Naive thymus-derived CD4-positive, alpha-beta T cell (primary cell): ENCODE measurements around the gene CREB5. TPM values are rescaled to one million over a fixed set of nuclear protein-coding genes. Genes with fewer than 3 reads are reported as not detected.

Experiments
- ATAC-seq: fragments of 150-1000 bp; cut with Tn5 transposase; 2 replicates; pipeline ENCODE4 v1.10.0; 2021; ENCODE audit warnings: mild to moderate bottlenecking, moderate library complexity
- CTCF ChIA-PET: fragments of 350-600 bp; sonication (Branson Sonifier 250); formaldehyde crosslinking; loops from one replicate; lab custom pipeline; 2021; ENCODE audit warnings: antibody characterized with exemption; lab: Charles Lee
- POLR2A ChIA-PET: fragments of 350-600 bp; sonication (Branson Sonifier 250); formaldehyde crosslinking; loops from one replicate; lab custom pipeline; 2021; ENCODE audit warnings: antibody characterized with exemption, inconsistent platforms; lab: Charles Lee
- DNase-seq, 9 donors: peaks; one replicate each; pipeline versions ENCODE4 v3.0.0 to v3.0.0-alpha.2; 2020 to 2022; ENCODE audit warnings: mixed read lengths in 1 of 9
- H3K27ac ChIP-seq: one replicate; pipeline ENCODE4 v1.7.0; 2013; ENCODE audit warnings: mild to moderate bottlenecking, low read depth, low read length, moderate library complexity
- H3K27me3 ChIP-seq, 2 donors: one replicate each; pipeline ENCODE4 v1.7.0; 2013; ENCODE audit warnings: low read length in 2 of 2, mild to moderate bottlenecking in 2 of 2, moderate library complexity in 2 of 2; ENCODE audit not compliant: control insufficient read depth in 2 of 2, insufficient read depth in 2 of 2
- H3K36me3 ChIP-seq, 3 experiments: 1 replicate in 2 of 3; 2 replicates in 1 of 3; pipeline ENCODE4 v1.7.0; 2013; ENCODE audit warnings: low read length in 3 of 3, mild to moderate bottlenecking in 3 of 3, moderate library complexity in 1 of 3; ENCODE audit not compliant: insufficient read depth in 3 of 3, control insufficient read depth in 2 of 3
- H3K4me1 ChIP-seq, 2 donors: one replicate each; pipeline ENCODE4 v1.7.0; 2013; ENCODE audit warnings: low read length in 2 of 2, mild to moderate bottlenecking in 2 of 2, moderate library complexity in 1 of 2; ENCODE audit not compliant: control insufficient read depth in 2 of 2, insufficient read depth in 2 of 2
- H3K4me3 ChIP-seq: 2 replicates; pipeline ENCODE4 v1.7.0; 2013; ENCODE audit warnings: mild to moderate bottlenecking, low read length
- H3K9me3 ChIP-seq, 3 experiments: 1 replicate in 2 of 3; 2 replicates in 1 of 3; pipeline ENCODE4 v1.7.0; 2013; ENCODE audit warnings: low read length in 3 of 3; ENCODE audit not compliant: control insufficient read depth in 2 of 3
- H3K27ac Mint-ChIP-seq, 9 donors: one replicate each; pipeline ENCODE4 v1.8.0; 2020 to 2022; ENCODE audit warnings: mixed read lengths in 9 of 9, mild to moderate bottlenecking in 8 of 9, moderate library complexity in 5 of 9, inconsistent platforms in 2 of 9
- H3K27me3 Mint-ChIP-seq, 5 donors: one replicate each; pipeline ENCODE4 v1.8.0; 2021 to 2022; ENCODE audit warnings: mixed read lengths in 5 of 5, mild to moderate bottlenecking in 1 of 5
- H3K36me3 Mint-ChIP-seq, 5 donors: one replicate each; pipeline ENCODE4 v1.8.0; 2020 to 2022; ENCODE audit warnings: mixed read lengths in 5 of 5, mild to moderate bottlenecking in 3 of 5, inconsistent platforms in 1 of 5
- H3K4me1 Mint-ChIP-seq, 7 donors: one replicate each; pipeline ENCODE4 v1.8.0; 2020 to 2022; ENCODE audit warnings: mixed read lengths in 7 of 7, mild to moderate bottlenecking in 3 of 7, inconsistent platforms in 1 of 7
- H3K4me3 Mint-ChIP-seq, 10 donors: one replicate each; pipeline ENCODE4 v1.8.0; 2020 to 2022; ENCODE audit warnings: mild to moderate bottlenecking in 10 of 10, mixed read lengths in 10 of 10, moderate library complexity in 6 of 10, inconsistent platforms in 2 of 10
- H3K9me3 Mint-ChIP-seq, 11 donors: one replicate each; pipeline ENCODE4 v1.8.0; 2020 to 2022; ENCODE audit warnings: mixed read lengths in 11 of 11, mild to moderate bottlenecking in 4 of 11, inconsistent platforms in 1 of 11, moderate library complexity in 1 of 11
- intact Hi-C, 2 donors: fragments of 100-400 bp; cut with micrococcal nuclease; formaldehyde crosslinking; loops; one replicate each; pipeline ENCODE4 v1.15.1; 2023
- polyA plus RNA-seq, 2 donors: library from polyadenylated mRNA; unstranded; fragments of 300-500 nt; fragmentation: Illumina TruSeq; gene quantifications; one replicate each; pipeline ENCODE4 v1.2.3, GENCODE V29; 2021
- total RNA-seq, 6 experiments: library from RNA in 5 of 6; stranded (reverse) in 5 of 6; gene quantifications; 1 replicate in 5 of 6; 2 replicates in 1 of 6; pipeline ENCODE4 v1.2.3 and lab custom pipeline; 2021 to 2026

Gene CREB5
- total and polyA plus RNA-seq, 7 experiments from 2014 or later, result 0.22 to 18.4 (median 3.6) TPM; not detected in 4

GRCh38 chr7:28483112-28483511 lies 70.8 kb downstream of the CREB5 start:
- Mint-ChIP-seq H3K4me3 (no peak overlapping the region), H3K4me1 (peaks cover 0 to 4% (median 0%) of the 10 kb centered on the region in 7 donors), H3K27ac (no peak overlapping the region), H3K27me3 (peaks cover 10 to 41% (median 17%) of the 10 kb centered on the region in 5 donors), H3K36me3 (peaks cover 0 to 3% (median 0%) of the 10 kb centered on the region in 5 donors), H3K9me3 (no peaks in the 10 kb centered on the region)
- intact Hi-C loops, result no loop called here
- Histone ChIP-seq H3K27me3 (no peaks in the 10 kb centered on the region), H3K9me3 (no peaks in the 10 kb centered on the region), H3K4me3 (no peak overlapping the region), H3K4me1 (no peaks in the 10 kb centered on the region), H3K27ac (no peak overlapping the region), H3K36me3 (no peaks in the 10 kb centered on the region)
- ATAC-seq (no peak), DNase-seq (no peak)
- ChIA-PET CTCF (no interaction called here), POLR2A (no interaction called here)

GRCh38 chr7:28483908-28484605 lies 71.7 kb downstream of the CREB5 start:
- ATAC-seq, result no peak
- no peaks in the 10 kb centered on the region for H3K4me1 ChIP-seq
- H3K27me3 Mint-ChIP-seq, result peaks cover 16 to 43% (median 17%) of the 10 kb centered on the region in 5 donors
- H3K4me1 Mint-ChIP-seq, result peaks cover 0 to 4% (median 0%) of the 10 kb centered on the region in 7 donors
- ChIA-PET CTCF (no interaction called here), POLR2A (no interaction called here)
- no peaks in the 10 kb centered on the region for H3K9me3 ChIP-seq
- H3K4me3 Mint-ChIP-seq, result no peak overlapping the region
- H3K27ac Mint-ChIP-seq, result no peak overlapping the region
- H3K9me3 Mint-ChIP-seq, result no peaks in the 10 kb centered on the region
- DNase-seq, result no peak
- intact Hi-C loops, result no loop called here
- H3K27me3 ChIP-seq, result no peaks in the 10 kb centered on the region
- H3K36me3 ChIP-seq, result no peaks in the 10 kb centered on the region
- H3K27ac ChIP-seq, result no peak overlapping the region
- no peak overlapping the region for H3K4me3 ChIP-seq
- peaks cover 0 to 3% (median 0%) of the 10 kb centered on the region in 5 donors for H3K36me3 Mint-ChIP-seq

- no peaks in the 10 kb centered on the region for H3K36me3 ChIP-seq
- no peak for ATAC-seq
- Mint-ChIP-seq H3K36me3 (peaks cover 0 to 3% (median 0%) of the 10 kb centered on the region in 5 donors), H3K27ac (no peak overlapping the region), H3K9me3 (no peaks in the 10 kb centered on the region), H3K4me3 (no peak overlapping the region), H3K27me3 (peaks cover 16 to 38% (median 17%) of the 10 kb centered on the region in 5 donors), H3K4me1 (peaks cover 0 to 4% (median 0%) of the 10 kb centered on the region in 7 donors)
- H3K4me3 ChIP-seq, result no peak overlapping the region
- no peaks in the 10 kb centered on the region for H3K9me3 ChIP-seq
- H3K27me3 ChIP-seq, result no peaks in the 10 kb centered on the region
- no peak overlapping the region for H3K27ac ChIP-seq
- CTCF ChIA-PET, result no interaction called here
- no peaks in the 10 kb centered on the region for H3K4me1 ChIP-seq
- no peak for DNase-seq
- POLR2A ChIA-PET, result no interaction called here
- intact Hi-C loops, result no loop called here
Observed at GRCh38 chr7:28484606-28484935, 72.3 kb downstream of the CREB5 start.

GRCh38 chr7:28487487-28487886 lies 75.2 kb downstream of the CREB5 start:
- Mint-ChIP-seq H3K27me3 (peaks cover 4 to 35% (median 27%) of the 10 kb centered on the region in 5 donors), H3K9me3 (no peaks in the 10 kb centered on the region), H3K36me3 (no peaks in the 10 kb centered on the region), H3K27ac (no peak overlapping the region), H3K4me1 (no peaks in the 10 kb centered on the region), H3K4me3 (no peak overlapping the region)
- H3K36me3 ChIP-seq, result no peaks in the 10 kb centered on the region
- ChIA-PET POLR2A (no interaction called here), CTCF (no interaction called here)
- no peak overlapping the region for H3K4me3 ChIP-seq
- no peak for DNase-seq
- H3K27me3 ChIP-seq, result no peaks in the 10 kb centered on the region
- intact Hi-C loops, result no loop called here
- ATAC-seq, result no peak
- H3K4me1 ChIP-seq, result no peaks in the 10 kb centered on the region
- H3K9me3 ChIP-seq, result no peaks in the 10 kb centered on the region
- H3K27ac ChIP-seq, result no peak overlapping the region

GRCh38 chr7:28488061-28488791 lies 75.9 kb downstream of the CREB5 start:
- intact Hi-C loops, result no loop called here
- Mint-ChIP-seq H3K4me1 (no peaks in the 10 kb centered on the region), H3K4me3 (no peak overlapping the region), H3K27ac (no peak overlapping the region), H3K36me3 (no peaks in the 10 kb centered on the region), H3K9me3 (no peaks in the 10 kb centered on the region), H3K27me3 (peaks cover under 1 to 30% (median 24%) of the 10 kb centered on the region in 5 donors)
- ChIA-PET POLR2A (no interaction called here), CTCF (no interaction called here)
- no peaks in the 10 kb centered on the region for H3K27me3 ChIP-seq
- H3K36me3 ChIP-seq, result no peaks in the 10 kb centered on the region
- no peak overlapping the region for H3K27ac ChIP-seq
- H3K4me3 ChIP-seq, result no peak overlapping the region
- ATAC-seq, result no peak
- no peaks in the 10 kb centered on the region for H3K4me1 ChIP-seq
- H3K9me3 ChIP-seq, result no peaks in the 10 kb centered on the region
- no peak for DNase-seq

GRCh38 chr7:28490831-28491230 lies 78.5 kb downstream of the CREB5 start:
- H3K36me3 Mint-ChIP-seq, result no peaks in the 10 kb centered on the region
- Histone ChIP-seq H3K9me3 (no peaks in the 10 kb centered on the region), H3K4me1 (no peaks in the 10 kb centered on the region), H3K27me3 (no peaks in the 10 kb centered on the region), H3K36me3 (no peaks in the 10 kb centered on the region), H3K27ac (no peak overlapping the region), H3K4me3 (no peak overlapping the region)
- H3K27me3 Mint-ChIP-seq, result peaks cover 0 to 35% (median 27%) of the 10 kb centered on the region in 5 donors
- intact Hi-C loops, result no loop called here
- ATAC-seq, result no peak
- no peaks in the 10 kb centered on the region for H3K9me3 Mint-ChIP-seq
- no peaks in the 10 kb centered on the region for H3K4me1 Mint-ChIP-seq
- ChIA-PET CTCF (no interaction called here), POLR2A (no interaction called here)
- no peak for DNase-seq
- H3K27ac Mint-ChIP-seq, result no peak overlapping the region
- H3K4me3 Mint-ChIP-seq, result no peak overlapping the region

- Mint-ChIP-seq H3K4me1 (no peaks in the 10 kb centered on the region), H3K36me3 (no peaks in the 10 kb centered on the region), H3K27ac (no peak overlapping the region), H3K9me3 (no peaks in the 10 kb centered on the region), H3K27me3 (peaks cover under 1 to 31% (median 28%) of the 10 kb centered on the region in 5 donors), H3K4me3 (no peak overlapping the region)
- CTCF ChIA-PET, result no interaction called here
- Histone ChIP-seq H3K27ac (no peak overlapping the region), H3K4me1 (no peaks in the 10 kb centered on the region), H3K36me3 (no peaks in the 10 kb centered on the region), H3K4me3 (no peak overlapping the region), H3K9me3 (no peaks in the 10 kb centered on the region), H3K27me3 (no peaks in the 10 kb centered on the region)
- POLR2A ChIA-PET, result no interaction called here
- intact Hi-C loops, result no loop called here
- no peak for ATAC-seq
- no peak for DNase-seq
Observed at GRCh38 chr7:28493477-28493876, 81.2 kb downstream of the CREB5 start.
